H9 (cell line): Measurements from ENCODE around the gene PHKG1. TPM values are rescaled to one million over a fixed set of nuclear protein-coding genes. Genes with fewer than 3 reads are reported as not detected.
"Not testable (repeated sequence)": the region's sequence is repeated elsewhere in the genome, so short reads cannot be mapped to it uniquely, and the experiment has no call there.

ENCODE experiments used
- DNase-seq: peaks from one replicate; pipeline ENCODE4 v3.0.0-alpha.2; 2017
- H2AFZ ChIP-seq: one replicate; pipeline ENCODE4 v1.6.1; 2013; ENCODE audit warnings: mild to moderate bottlenecking, low read length, control low read depth, moderate library complexity
- H2AK5ac ChIP-seq: 2 replicates; pipeline ENCODE4 v1.6.1; 2013; ENCODE audit warnings: low read length, control low read depth, mixed read lengths; ENCODE audit not compliant: insufficient read length
- H2BK120ac ChIP-seq: one replicate; pipeline ENCODE4 v1.6.1; 2013; ENCODE audit warnings: low read depth, mild to moderate bottlenecking, low read length, control low read depth, inconsistent platforms; ENCODE audit not compliant: poor library complexity, severe bottlenecking
- H2BK12ac ChIP-seq: 2 replicates; pipeline ENCODE4 v1.6.1; 2013; ENCODE audit warnings: low read length, control low read depth, mixed read lengths, low read depth; ENCODE audit not compliant: insufficient read length
- H2BK15ac ChIP-seq: 2 replicates; pipeline ENCODE4 v1.6.1; 2013; ENCODE audit warnings: low read depth, low read length, control low read depth
- H2BK20ac ChIP-seq: one replicate; pipeline ENCODE4 v1.6.1; 2013; ENCODE audit warnings: low read depth, mild to moderate bottlenecking, low read length, control low read depth, inconsistent platforms; ENCODE audit not compliant: poor library complexity, severe bottlenecking
- H2BK5ac ChIP-seq: 2 replicates; pipeline ENCODE4 v1.6.1; 2013; ENCODE audit warnings: low read length, control low read depth, mixed read lengths; ENCODE audit not compliant: insufficient read length
- H3K14ac ChIP-seq: 2 replicates; pipeline ENCODE4 v1.6.1; 2013; ENCODE audit warnings: low read length, control low read depth; ENCODE audit not compliant: insufficient read depth
- H3K18ac ChIP-seq: 2 replicates; pipeline ENCODE4 v1.6.1; 2013; ENCODE audit warnings: low read depth, mild to moderate bottlenecking, mixed read lengths, low read length, control low read depth; ENCODE audit not compliant: insufficient read length
- H3K23ac ChIP-seq: 2 replicates; pipeline ENCODE4 v1.6.1; 2013; ENCODE audit warnings: low read length, control low read depth, mixed read lengths, low read depth; ENCODE audit not compliant: insufficient read length
- H3K23me2 ChIP-seq: 2 replicates; pipeline ENCODE4 v1.6.1; 2013; ENCODE audit warnings: low read depth, mild to moderate bottlenecking, mixed read lengths, low read length, control low read depth; ENCODE audit not compliant: insufficient read length, poor library complexity, severe bottlenecking
- H3K27ac ChIP-seq: 2 replicates; pipeline ENCODE4 v1.5.1; 2013; ENCODE audit warnings: low read length, control low read depth, mixed read lengths, low read depth; ENCODE audit not compliant: insufficient read length
- H3K27me3 ChIP-seq: 2 replicates; pipeline ENCODE4 v1.6.1; 2013; ENCODE audit warnings: low read length, control low read depth, inconsistent platforms; ENCODE audit not compliant: insufficient read depth
- H3K4ac ChIP-seq: 2 replicates; pipeline ENCODE4 v1.6.1; 2013; ENCODE audit warnings: low read depth, mild to moderate bottlenecking, control low read depth, inconsistent platforms, low read length, moderate library complexity
- H3K4me1 ChIP-seq: 2 replicates; pipeline ENCODE4 v1.6.1; 2013; ENCODE audit warnings: low read length, control low read depth, inconsistent platforms; ENCODE audit not compliant: insufficient read depth
- H3K4me2 ChIP-seq: 2 replicates; pipeline ENCODE4 v1.6.1; 2013; ENCODE audit warnings: low read length, control low read depth, mixed read lengths; ENCODE audit not compliant: insufficient read length, insufficient read depth
- H3K56ac ChIP-seq: 2 replicates; pipeline ENCODE4 v1.6.1; 2013; ENCODE audit warnings: low read depth, mild to moderate bottlenecking, mixed read lengths, low read length, control low read depth; ENCODE audit not compliant: insufficient read length
- H3K79me1 ChIP-seq: 2 replicates; pipeline ENCODE4 v1.6.1; 2013; ENCODE audit warnings: low read depth, mild to moderate bottlenecking, moderate library complexity, low read length, control low read depth, inconsistent platforms; ENCODE audit not compliant: insufficient read depth, poor library complexity, severe bottlenecking
- H3K79me2 ChIP-seq: 2 replicates; pipeline ENCODE4 v1.6.1; 2013; ENCODE audit warnings: low read length, control low read depth, inconsistent platforms; ENCODE audit not compliant: insufficient read depth
- H3K9ac ChIP-seq: 2 replicates; pipeline ENCODE4 v1.6.1; 2013; ENCODE audit warnings: low read length, control low read depth, mixed read lengths; ENCODE audit not compliant: insufficient read length; ENCODE audit errors: extremely low read depth
- H3K9me3 ChIP-seq: one replicate; pipeline ENCODE4 v1.6.1; 2013; ENCODE audit warnings: low read depth, low read length, inconsistent platforms; ENCODE audit not compliant: control insufficient read depth
- H3T11ph ChIP-seq: one replicate; pipeline ENCODE4 v1.6.1; 2013; ENCODE audit warnings: mild to moderate bottlenecking, low read length, control low read depth, inconsistent platforms
- H4K20me1 ChIP-seq: one replicate; pipeline ENCODE4 v1.6.1; 2013; ENCODE audit not compliant: control insufficient read depth, insufficient read length, insufficient read depth
- H4K5ac ChIP-seq: 2 replicates; pipeline ENCODE4 v1.6.1; 2013; ENCODE audit warnings: low read depth, mild to moderate bottlenecking, mixed read lengths, low read length, control low read depth; ENCODE audit not compliant: insufficient read length
- H4K8ac ChIP-seq: replicated peaks from 2 replicates; pipeline ENCODE4 v1.6.1; 2013; ENCODE audit warnings: low read length, control low read depth, mixed read lengths, low read depth; ENCODE audit not compliant: insufficient read length
- H4K91ac ChIP-seq: 2 replicates; pipeline ENCODE4 v1.6.1; 2013; ENCODE audit warnings: low read depth, mild to moderate bottlenecking, moderate library complexity, mixed read lengths, low read length, control low read depth; ENCODE audit not compliant: insufficient read length
- H3K27ac Mint-ChIP-seq, 3 experiments: 2 replicates in 2 of 3; 3 replicates in 1 of 3; pipeline ENCODE4 v1.8.0; 2020 to 2021; ENCODE audit warnings: mixed read lengths in 3 of 3, mild to moderate bottlenecking in 1 of 3, moderate library complexity in 1 of 3
- H3K27me3 Mint-ChIP-seq: 2 replicates; pipeline ENCODE4 v1.8.0; 2021; ENCODE audit warnings: low read depth, mild to moderate bottlenecking, moderate library complexity, mixed read lengths
- H3K36me3 Mint-ChIP-seq, 3 experiments: 2 replicates in 2 of 3; 3 replicates in 1 of 3; pipeline ENCODE4 v1.8.0; 2020 to 2021; ENCODE audit warnings: low read depth in 3 of 3, mixed read lengths in 3 of 3; ENCODE audit not compliant: insufficient read depth in 1 of 3
- H3K4me1 Mint-ChIP-seq, 2 experiments: 2 replicates each; pipeline ENCODE4 v1.8.0; 2020; ENCODE audit warnings: mixed read lengths in 2 of 2
- H3K4me3 Mint-ChIP-seq, 2 experiments: 2 replicates in 1 of 2; 3 replicates in 1 of 2; pipeline ENCODE4 v1.8.0; 2020 to 2021; ENCODE audit warnings: mild to moderate bottlenecking in 2 of 2, mixed read lengths in 2 of 2, moderate library complexity in 1 of 2
- H3K9me3 Mint-ChIP-seq, 2 experiments: 2 replicates in 1 of 2; 3 replicates in 1 of 2; pipeline ENCODE4 v1.8.0; 2020; ENCODE audit warnings: mild to moderate bottlenecking in 2 of 2, mixed read lengths in 2 of 2, moderate library complexity in 1 of 2
- WGBS: extraction: QIAGEN DNeasy Blood & Tissue Kit; methylation state at CpG from one replicate; pipeline ENCODE4 v1.1.7; 2013; ENCODE audit warnings: missing lambda C conversion rate, low lambda C conversion rate, mixed read lengths; ENCODE audit not compliant: insufficient read length; ENCODE audit errors: extremely low coverage; 5-methylcytosine and 5-hydroxymethylcytosine counted together
- total RNA-seq: library from RNA; stranded (reverse); gene quantifications from 2 replicates; pipeline ENCODE4 v1.2.1, GENCODE V29; 2021
- TF ChIP-seq, protein P1 (sequence below): fragments of 200-600 bp; sonication (generic); conservative IDR thresholded peaks from 3 replicates; pipeline ENCODE4 v1.8.0; 2021; ENCODE audit warnings: antibody characterized with exemption, mild to moderate bottlenecking

The PHKG1 gene
- total RNA-seq, 1 experiment from 2014 or later, result 0.42 TPM

GRCh38 chr7:56074371-56074791 lies 18.4 kb downstream of the PHKG1 start:
- no peak overlapping the region for H3K18ac ChIP-seq
- no peak overlapping the region for H3T11ph ChIP-seq
- DNase-seq, result peak; percentile 87
- H3K14ac ChIP-seq, result no peak overlapping the region
- H3K4me1 ChIP-seq, result no peaks in the 10 kb centered on the region
- H3K27me3 ChIP-seq, result no peaks in the 10 kb centered on the region
- H3K23ac ChIP-seq, result no peak overlapping the region
- H3K4ac ChIP-seq, result no peak overlapping the region
- WGBS, result no CpG with 5 or more reads among the region's 19 CpGs
- TF ChIP-seq, protein P1, sequence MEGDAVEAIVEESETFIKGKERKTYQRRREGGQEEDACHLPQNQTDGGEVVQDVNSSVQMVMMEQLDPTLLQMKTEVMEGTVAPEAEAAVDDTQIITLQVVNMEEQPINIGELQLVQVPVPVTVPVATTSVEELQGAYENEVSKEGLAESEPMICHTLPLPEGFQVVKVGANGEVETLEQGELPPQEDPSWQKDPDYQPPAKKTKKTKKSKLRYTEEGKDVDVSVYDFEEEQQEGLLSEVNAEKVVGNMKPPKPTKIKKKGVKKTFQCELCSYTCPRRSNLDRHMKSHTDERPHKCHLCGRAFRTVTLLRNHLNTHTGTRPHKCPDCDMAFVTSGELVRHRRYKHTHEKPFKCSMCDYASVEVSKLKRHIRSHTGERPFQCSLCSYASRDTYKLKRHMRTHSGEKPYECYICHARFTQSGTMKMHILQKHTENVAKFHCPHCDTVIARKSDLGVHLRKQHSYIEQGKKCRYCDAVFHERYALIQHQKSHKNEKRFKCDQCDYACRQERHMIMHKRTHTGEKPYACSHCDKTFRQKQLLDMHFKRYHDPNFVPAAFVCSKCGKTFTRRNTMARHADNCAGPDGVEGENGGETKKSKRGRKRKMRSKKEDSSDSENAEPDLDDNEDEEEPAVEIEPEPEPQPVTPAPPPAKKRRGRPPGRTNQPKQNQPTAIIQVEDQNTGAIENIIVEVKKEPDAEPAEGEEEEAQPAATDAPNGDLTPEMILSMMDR, result peak; percentile 97
- H3K27ac ChIP-seq, result no peak overlapping the region
- H2BK20ac ChIP-seq, result no peak overlapping the region
- no peak overlapping the region for H2BK12ac ChIP-seq
- peak overlapping the region; percentile 94 to 99 (median 97); a peak in 6 of 7 replicates for H3K27ac Mint-ChIP-seq
- no peaks in the 10 kb centered on the region for H3K9me3 ChIP-seq
- H2BK5ac ChIP-seq, result no peak overlapping the region
- no peak overlapping the region for H4K91ac ChIP-seq
- peaks cover 3% of the 10 kb centered on the region in 2 experiments for H3K4me1 Mint-ChIP-seq
- H3K9ac ChIP-seq, result no peak overlapping the region
- no peak overlapping the region for H2BK15ac ChIP-seq
- no peak overlapping the region for H4K5ac ChIP-seq
- H3K56ac ChIP-seq, result no peak overlapping the region
- no peak overlapping the region for H3K4me2 ChIP-seq
- no peaks in the 10 kb centered on the region for H4K20me1 ChIP-seq
- H2BK120ac ChIP-seq, result no peak overlapping the region
- H2AFZ ChIP-seq, result no peak overlapping the region
- peaks cover 2% of the 10 kb centered on the region for H3K79me1 ChIP-seq
- H2AK5ac ChIP-seq, result no peak overlapping the region
- H3K23me2 ChIP-seq, result no peaks in the 10 kb centered on the region
- no peaks in the 10 kb centered on the region for H3K79me2 ChIP-seq
- no peaks in the 10 kb centered on the region; a peak in 1 of 5 replicates for H3K9me3 Mint-ChIP-seq
- H4K8ac ChIP-seq, result no peak overlapping the region
- no peaks in the 10 kb centered on the region for H3K27me3 Mint-ChIP-seq
- no peak overlapping the region for H3K4me3 Mint-ChIP-seq
- peaks cover 36 to 50% (median 45%) of the 10 kb centered on the region in 3 experiments for H3K36me3 Mint-ChIP-seq

DNA sequence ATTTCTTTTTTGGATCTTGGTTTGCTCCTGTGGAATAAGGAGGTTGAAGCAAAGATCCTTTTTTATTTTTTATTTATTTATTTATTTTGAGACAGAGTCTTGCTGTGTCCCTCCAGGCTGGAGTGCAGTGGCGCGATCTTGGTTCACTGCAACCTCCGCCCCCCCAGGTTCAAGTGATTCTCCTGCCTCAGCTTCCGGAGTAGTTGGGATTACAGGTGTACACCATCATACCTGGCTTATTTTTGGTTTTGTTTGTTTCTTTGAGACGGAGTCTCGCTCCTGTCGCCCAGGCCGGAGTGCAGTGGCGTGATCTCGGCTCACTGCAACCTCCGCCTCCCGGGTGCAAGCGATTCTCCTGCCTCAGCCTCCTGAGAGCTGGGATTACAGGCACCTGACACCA lies 26.4 kb downstream of the PHKG1 start:
- H3K14ac ChIP-seq, DNase-seq, H4K8ac ChIP-seq, H2AFZ ChIP-seq, H3K9me3 Mint-ChIP-seq, H3K9ac ChIP-seq, H2AK5ac ChIP-seq, H3K4me3 Mint-ChIP-seq, H2BK20ac ChIP-seq, H3K56ac ChIP-seq, H2BK12ac ChIP-seq, H3K9me3 ChIP-seq, H3K4me1 ChIP-seq, H3T11ph ChIP-seq, H3K4ac ChIP-seq, H3K79me1 ChIP-seq, H3K23me2 ChIP-seq, H3K79me2 ChIP-seq, H4K20me1 ChIP-seq, H3K23ac ChIP-seq, H3K27ac Mint-ChIP-seq, H3K27me3 ChIP-seq, H2BK15ac ChIP-seq, H4K5ac ChIP-seq, H3K27me3 Mint-ChIP-seq, H3K4me2 ChIP-seq, H2BK5ac ChIP-seq, H4K91ac ChIP-seq, H3K27ac ChIP-seq, H2BK120ac ChIP-seq, H3K18ac ChIP-seq: not testable (repeated sequence)
- WGBS, result no CpG with 5 or more reads among the region's 13 CpGs
- peaks cover 31 to 54% (median 46%) of the 10 kb centered on the region in 3 experiments for H3K36me3 Mint-ChIP-seq
- H3K4me1 Mint-ChIP-seq, result peaks cover 7 to 13% of the 10 kb centered on the region in 2 experiments
